ENCODE measurements around the gene TRAF3IP3. TPM values are rescaled to one million over a fixed set of nuclear protein-coding genes. Genes with fewer than 3 reads are reported as not detected.
A peak's percentile ranks its signal among the peaks of the same experiment; 100 is the strongest.

The TRAF3IP3 gene
- total and polyA plus RNA-seq, 2 donors (not counting 1 experiment from before 2014, with no cell fraction given): 262 to 344 TPM

DNA sequence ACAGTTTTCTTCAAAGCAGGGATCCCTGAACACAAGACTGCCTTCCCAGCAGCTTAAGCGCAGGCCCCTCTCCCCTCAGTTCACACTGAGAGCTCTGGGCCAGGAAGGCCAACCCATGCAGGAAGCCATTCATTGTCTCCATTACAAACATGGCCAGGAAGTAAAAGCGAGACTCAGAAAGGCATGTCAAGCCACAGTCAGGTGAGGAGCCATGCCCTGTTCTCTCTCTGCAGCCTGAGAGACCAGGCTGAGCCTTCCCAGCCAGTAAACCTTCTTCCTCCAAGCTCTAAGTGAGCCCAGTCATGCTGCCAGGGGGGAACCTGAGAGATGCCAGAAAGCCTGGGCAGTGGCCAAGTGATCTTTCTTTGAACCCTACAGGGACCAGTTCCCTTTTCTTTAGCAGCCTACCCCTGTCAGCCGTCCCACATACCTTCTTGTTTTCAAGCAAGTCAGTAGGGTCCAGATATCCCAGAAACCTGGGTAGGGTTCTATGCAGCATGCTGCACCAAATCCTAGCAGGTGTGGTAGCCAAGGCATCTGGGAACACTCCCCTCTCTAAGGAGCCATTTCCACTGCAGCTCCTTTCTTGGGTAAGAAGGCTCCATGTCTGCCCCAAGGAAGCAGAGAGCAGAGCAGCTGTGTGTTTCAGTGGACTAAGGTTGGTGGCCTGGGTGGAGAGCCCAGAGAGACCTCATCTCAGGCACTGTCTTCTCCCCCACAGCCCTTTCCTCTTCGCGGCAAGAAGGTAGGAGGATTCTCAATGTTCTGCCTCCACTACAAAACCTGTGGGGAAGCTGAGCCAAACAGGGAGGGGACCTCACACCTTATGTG, 977 bp downstream of the TRAF3IP3 start:
- Histone ChIP-seq H2AFZ (ENCODE audit: insufficient read depth, low read depth, low read length, poor library complexity, severe bottlenecking) (peak overlapping the region; percentile 68), H3K27me3 (replicated peaks in 1 of 4; ENCODE audit: control extremely low read depth in 1 of 4, control insufficient read depth in 3 of 4, insufficient read depth in 4 of 4, low read length in 3 of 4) (no peaks in the 10 kb centered on the region), H4K20me1 (ENCODE audit: control insufficient read depth, insufficient read depth, low read length, poor library complexity, severe bottlenecking) (peaks cover 31% of the 10 kb centered on the region), H3K4me3 (ENCODE audit: control extremely low read depth in 1 of 5, extremely low read depth in 1 of 5, insufficient read depth in 1 of 5, low read depth in 2 of 5, low read length in 4 of 5) (peak overlapping the region; percentile 59 to 80 (median 69)), H3K27ac (ENCODE audit: low read length in 2 of 2) (peak overlapping the region; percentile 67 to 86), H3K36me3 (replicated peaks in 1 of 2; ENCODE audit: control extremely low read depth in 1 of 2, control insufficient read depth in 1 of 2, extremely low read depth in 1 of 2, insufficient read depth in 2 of 2, low read length in 1 of 2) (peaks cover 2 to 39% of the 10 kb centered on the region in 2 experiments), H3K4me2 (replicated peaks; ENCODE audit: low read depth, low read length, poor library complexity, severe bottlenecking) (peak overlapping the region; percentile 72), H3K4me1 (ENCODE audit: control insufficient read depth in 2 of 2, insufficient read depth in 2 of 2, low read length in 2 of 2) (peaks cover 58 to 77% of the 10 kb centered on the region in 2 donors), H3K79me2 (ENCODE audit: control insufficient read depth, insufficient read depth, low read length) (peaks cover 65% of the 10 kb centered on the region), H3K9me3 (ENCODE audit: control extremely low read depth in 1 of 3, control insufficient read depth in 2 of 3, insufficient read depth in 1 of 3, low read length in 2 of 3) (no peaks in the 10 kb centered on the region), H3K9ac (ENCODE audit: low read length) (peak overlapping the region; percentile 84)
- TF ChIP-seq, protein P1, sequence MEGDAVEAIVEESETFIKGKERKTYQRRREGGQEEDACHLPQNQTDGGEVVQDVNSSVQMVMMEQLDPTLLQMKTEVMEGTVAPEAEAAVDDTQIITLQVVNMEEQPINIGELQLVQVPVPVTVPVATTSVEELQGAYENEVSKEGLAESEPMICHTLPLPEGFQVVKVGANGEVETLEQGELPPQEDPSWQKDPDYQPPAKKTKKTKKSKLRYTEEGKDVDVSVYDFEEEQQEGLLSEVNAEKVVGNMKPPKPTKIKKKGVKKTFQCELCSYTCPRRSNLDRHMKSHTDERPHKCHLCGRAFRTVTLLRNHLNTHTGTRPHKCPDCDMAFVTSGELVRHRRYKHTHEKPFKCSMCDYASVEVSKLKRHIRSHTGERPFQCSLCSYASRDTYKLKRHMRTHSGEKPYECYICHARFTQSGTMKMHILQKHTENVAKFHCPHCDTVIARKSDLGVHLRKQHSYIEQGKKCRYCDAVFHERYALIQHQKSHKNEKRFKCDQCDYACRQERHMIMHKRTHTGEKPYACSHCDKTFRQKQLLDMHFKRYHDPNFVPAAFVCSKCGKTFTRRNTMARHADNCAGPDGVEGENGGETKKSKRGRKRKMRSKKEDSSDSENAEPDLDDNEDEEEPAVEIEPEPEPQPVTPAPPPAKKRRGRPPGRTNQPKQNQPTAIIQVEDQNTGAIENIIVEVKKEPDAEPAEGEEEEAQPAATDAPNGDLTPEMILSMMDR (IDR thresholded peaks at IDR 0.05): no peak
- no peak for TF ChIP-seq EZH2 (IDR thresholded peaks at IDR 0.05; ENCODE audit: borderline replicate concordance, insufficient read depth, low read depth, low read length, poor library complexity, severe bottlenecking)
- Mint-ChIP-seq H3K9me3 (ENCODE audit: insufficient read depth) (no peaks in the 10 kb centered on the region), H3K27me3 (no peaks in the 10 kb centered on the region), H3K4me3 (peak overlapping the region; percentile 92), H3K27ac (peak overlapping the region; percentile 95), H3K4me1 (peaks cover 70% of the 10 kb centered on the region)
- 5% methylated on average over 3 of the region's 5 CpGs for WGBS (ENCODE audit: insufficient coverage)
- ChIA-PET POLR2A (interaction anchor here (0.8 to 4.0 kb wide), 4 partner anchors 11 to 71 kb away, joined by 3 to 40 read pairs (median 6); partner anchors contain the start of genes C1orf74 and UTP25), CTCF (interaction anchor here (1.2 to 3.5 kb wide), 7 partner anchors 9 to 187 kb away, joined by 3 to 15 read pairs (median 8); partner anchors contain the start of gene C1orf74)
- intact Hi-C loops (cut with micrococcal nuclease): loop anchor here (1.0 to 10.0 kb wide), 5 partner anchors 10 to 82 kb away; partner anchors contain the start of genes C1orf74 and G0S2
- ATAC-seq (ENCODE audit: low read depth) (peak; percentile 28), DNase-seq (peak; percentile 63)
